ENCODE results near the gene CBLB. TPM values are rescaled to one million over a fixed set of nuclear protein-coding genes. Genes with fewer than 3 reads are reported as not detected.

CBLB gene
- polyA plus RNA-seq, 2 of the 4 experiments (the other 2 are of a cell fraction) = 6.8 to 16.2 TPM

GRCh38 chr3:105691053-105691452 lies 177.8 kb downstream of the CBLB start:
- H3K4me1 ChIP-seq = peaks cover 33% of the 10 kb centered on the region
- POLR2A ChIA-PET = no interaction called here
- no peak overlapping the region for H3K4me3 ChIP-seq
- CTCF ChIA-PET = interaction anchor here (0.6 to 1.3 kb wide), 2 partner anchors 921 to 1427 kb away, joined by 3 to 4 read pairs; no protein-coding TSS in a partner anchor
- no peak overlapping the region for H3K27ac ChIP-seq
- no peak for FAIRE-seq
- ATAC-seq = no peak
- no peak for DNase-seq (ENCODE audit: low read depth in 1 of 2, low spot score in 1 of 2)
- no peaks in the 10 kb centered on the region for H3K9me3 ChIP-seq
- TF ChIP-seq RCOR1 (IDR thresholded peaks at IDR 0.05; ENCODE audit: low read depth, low read length) = no peak
- H3K4me2 ChIP-seq = no peak overlapping the region

- Histone ChIP-seq H3K4me1 (peaks cover 33% of the 10 kb centered on the region), H3K9me3 (no peaks in the 10 kb centered on the region), H3K27ac (peak overlapping the region; percentile 45 to 58; a peak in 3 of 6 replicates), H3K4me2 (peak overlapping the region; percentile 66), H3K4me3 (no peak overlapping the region)
- ChIA-PET CTCF (interaction anchor here (1.1 to 1.5 kb wide), 2 partner anchors 9 to 921 kb away, joined by 6 to 10 read pairs; no protein-coding TSS in a partner anchor), POLR2A (no interaction called here)
- TF ChIP-seq SMC3 (IDR thresholded peaks at IDR 0.05) = peak; percentile 14; the same call in 1 of the 3 replicates
- no peak for TF ChIP-seq SREBF2 (IDR thresholded peaks at IDR 0.05)
- peak; percentile 36; the same call in 1 of the 2 replicates for TF ChIP-seq GATA3 (IDR thresholded peaks at IDR 0.05; ENCODE audit: borderline replicate concordance)
- WGBS (ENCODE audit: missing lambda C conversion rate) = 5% methylated on average over 1 of the region's 1 CpG
- peak; percentile 73 to 97; a peak in 4 of 6 replicates for ATAC-seq
- FAIRE-seq = no peak
- peak; percentile 1 to 76 for DNase-seq (ENCODE audit: low read depth in 1 of 2, low spot score in 1 of 2)
These were observed 180.0 kb downstream of the CBLB start for GRCh38 chr3:105688821-105689220.

GRCh38 chr3:105686278-105686897 lies 182.4 kb downstream of the CBLB start:
- ChIA-PET POLR2A (no interaction called here), CTCF (interaction anchor here (1.6 kb wide), 1 partner anchor 659 kb away, joined by 4 read pairs; no protein-coding TSS in a partner anchor)
- Histone ChIP-seq H3K9me3 (no peaks in the 10 kb centered on the region), H3K4me1 (peaks cover 33% of the 10 kb centered on the region), H3K4me3 (no peak overlapping the region), H3K4me2 (0 out of 3 replicates have a peak overlapping the region, but pooled peaks have one; percentile 7), H3K27ac (peak overlapping the region in 1 of 2 experiments; percentile 68; a peak in 1 of 6 replicates)
- WGBS (ENCODE audit: missing lambda C conversion rate) = 7% methylated on average over 2 of the region's 2 CpGs
- DNase-seq (ENCODE audit: low read depth in 1 of 2, low spot score in 1 of 2) (peak; percentile 10 to 16), ATAC-seq (no peak), FAIRE-seq (peak; percentile 13)
- TF ChIP-seq ZNF302 (CRISPR knock-in tag; IDR thresholded peaks at IDR 0.05) (no peak), HEYL (CRISPR knock-in tag; IDR thresholded peaks at IDR 0.05) (no peak), SMC3 (IDR thresholded peaks at IDR 0.05) (peak; percentile 83), CTCF (IDR thresholded peaks at IDR 0.05) (peak; percentile 69), RFX5 (IDR thresholded peaks at IDR 0.05) (no peak), PBX3 (IDR thresholded peaks at IDR 0.05) (no peak), RAD21 (conservative IDR thresholded peaks at IDR 0.05 in 1 of 2, IDR thresholded peaks at IDR 0.05 in 1 of 2) (peak; percentile 83 to 89)

GRCh38 chr3:105679951-105680350 lies 188.9 kb downstream of the CBLB start:
- Histone ChIP-seq H3K4me1 (no peaks in the 10 kb centered on the region), H3K4me3 (no peak overlapping the region), H3K27ac (no peak overlapping the region), H3K9me3 (no peaks in the 10 kb centered on the region), H3K4me2 (no peak overlapping the region)
- FAIRE-seq (peak; percentile 18), DNase-seq (ENCODE audit: low read depth in 1 of 2, low spot score in 1 of 2) (no peak), ATAC-seq (no peak)
- 70% methylated on average over 2 of the region's 2 CpGs for whole genome bisulfite sequencing (ENCODE audit: missing lambda C conversion rate)
- ChIA-PET CTCF (interaction anchor here (0.6 to 1.6 kb wide), 6 partner anchors 9 to 1674 kb away, joined by 3 to 6 read pairs (median 4); no protein-coding TSS in a partner anchor), POLR2A (no interaction called here)
- TF ChIP-seq CHD4 (IDR thresholded peaks at IDR 0.05; ENCODE audit: borderline replicate concordance) (no peak), MAZ (IDR thresholded peaks at IDR 0.05; ENCODE audit: borderline replicate concordance, low read depth, low read length) (no peak), POLR2AphosphoS2 (conservative IDR thresholded peaks at IDR 0.05; ENCODE audit: low read length) (no peak), TP53 (CRISPR knock-in tag; IDR thresholded peaks at IDR 0.05) (no peak), MAX (IDR thresholded peaks at IDR 0.05) (no peak), RARB (CRISPR knock-in tag; IDR thresholded peaks at IDR 0.05) (no peak), RCOR1 (IDR thresholded peaks at IDR 0.05; ENCODE audit: low read depth, low read length) (no peak), RFX5 (IDR thresholded peaks at IDR 0.05) (no peak), EP300 (IDR thresholded peaks at IDR 0.05) (no peak), EHF (CRISPR knock-in tag; IDR thresholded peaks at IDR 0.05) (no peak), PHF8 (IDR thresholded peaks at IDR 0.05; ENCODE audit: borderline replicate concordance, low read depth) (no peak), BHLHE40 (IDR thresholded peaks at IDR 0.05; ENCODE audit: low read depth, low read length) (no peak)

All from A549 (cell line).